BLaER1 (cell line): ENCODE measurements around the gene SLC37A1.

Experiments
- H3K27ac ChIP-seq: shearing (Covaris generic); formaldehyde crosslinking; 2 replicates; pipeline ENCODE4 v1.8.1; 2022
- H3K27me3 ChIP-seq: shearing (Covaris generic); formaldehyde crosslinking; 2 replicates; pipeline ENCODE4 v1.8.1; 2022
- H3K36me3 ChIP-seq: shearing (Covaris generic); formaldehyde crosslinking; 2 replicates; pipeline ENCODE4 v1.8.1; 2022
- H3K4me1 ChIP-seq: shearing (Covaris generic); formaldehyde crosslinking; 2 replicates; pipeline ENCODE4 v1.8.1; 2022
- H3K4me2 ChIP-seq: shearing (Covaris generic); formaldehyde crosslinking; 2 replicates; pipeline ENCODE4 v1.8.1; 2022
- H3K4me3 ChIP-seq: shearing (Covaris generic); formaldehyde crosslinking; 2 replicates; pipeline ENCODE4 v1.8.1; 2022
- H3K9ac ChIP-seq: shearing (Covaris generic); formaldehyde crosslinking; 2 replicates; pipeline ENCODE4 v1.8.1; 2022
- H3K9me3 ChIP-seq: shearing (Covaris generic); formaldehyde crosslinking; 2 replicates; pipeline ENCODE4 v1.8.1; 2022
- H4K20me1 ChIP-seq: shearing (Covaris generic); formaldehyde crosslinking; 2 replicates; pipeline ENCODE4 v1.8.1; 2022
- Cebpa-rat ChIP-seq: shearing (Covaris generic); IDR thresholded peaks from 2 replicates; pipeline ENCODE4 v1.8.1; 2022

Gene SLC37A1

GRCh38 chr21:42493109-42494060, 20.3 kb upstream of the SLC37A1 start:
- Histone ChIP-seq H3K9me3 (peaks cover 10% of the 10 kb centered on the region), H4K20me1 (no peaks in the 10 kb centered on the region), H3K4me3 (no peak overlapping the region), H3K4me2 (no peak overlapping the region), H3K27me3 (no peaks in the 10 kb centered on the region; the same call in 1 of the 2 replicates), H3K27ac (no peak overlapping the region), H3K4me1 (peaks cover 19% of the 10 kb centered on the region), H3K9ac (no peak overlapping the region), H3K36me3 (no peaks in the 10 kb centered on the region)
- TF ChIP-seq Cebpa-rat, result no peak

- Histone ChIP-seq H3K27ac (no peak overlapping the region), H3K36me3 (no peaks in the 10 kb centered on the region), H3K9me3 (no peaks in the 10 kb centered on the region), H3K9ac (no peak overlapping the region), H4K20me1 (no peaks in the 10 kb centered on the region), H3K4me1 (peaks cover 19% of the 10 kb centered on the region), H3K4me2 (no peak overlapping the region), H3K27me3 (no peaks in the 10 kb centered on the region; the same call in 1 of the 2 replicates), H3K4me3 (no peak overlapping the region)
- TF ChIP-seq Cebpa-rat, result no peak
Observed at GRCh38 chr21:42495027-42495426, 18.6 kb upstream of the SLC37A1 start.

- no peaks in the 10 kb centered on the region for H3K36me3 ChIP-seq
- H3K9ac ChIP-seq, result no peak overlapping the region
- no peaks in the 10 kb centered on the region for H4K20me1 ChIP-seq
- peak overlapping the region; percentile 98 for H3K4me2 ChIP-seq
- H3K4me3 ChIP-seq, result peak overlapping the region; percentile 74
- no peaks in the 10 kb centered on the region; the same call in 1 of the 2 replicates for H3K27me3 ChIP-seq
- H3K27ac ChIP-seq, result no peak overlapping the region
- TF ChIP-seq Cebpa-rat, result no peak
- peaks cover 19% of the 10 kb centered on the region for H3K4me1 ChIP-seq
- no peaks in the 10 kb centered on the region for H3K9me3 ChIP-seq
Observed at GRCh38 chr21:42495765-42496119, 17.9 kb upstream of the SLC37A1 start.

- no peaks in the 10 kb centered on the region for H3K36me3 ChIP-seq
- peak within 1 kb of the TSS; percentile 78 for H3K9ac ChIP-seq
- peak within 1 kb of the TSS; percentile 98 for H3K4me2 ChIP-seq
- H3K4me3 ChIP-seq, result peak within 1 kb of the TSS; percentile 74
- H3K9me3 ChIP-seq, result no peaks in the 10 kb centered on the region
- peak within 1 kb of the TSS; percentile 66; the same call in 1 of the 2 replicates for H3K27ac ChIP-seq
- no peaks in the 10 kb centered on the region; the same call in 1 of the 2 replicates for H3K27me3 ChIP-seq
- no peaks in the 10 kb centered on the region for H4K20me1 ChIP-seq
- TF ChIP-seq Cebpa-rat, result no peak
- H3K4me1 ChIP-seq, result peaks cover 19% of the 10 kb centered on the region
Observed at GRCh38 chr21:42496120-42496838, 17.4 kb upstream of the SLC37A1 start, which contains the start of gene RSPH1. Gene RSPH1, minus strand, starts transcription at chr21:42496224. Its CDS starts 38 bp downstream, at chr21:42496186.

GRCh38 chr21:42496839-42497202, 16.8 kb upstream of the SLC37A1 start:
- H3K9ac ChIP-seq, result peak overlapping the region; percentile 78
- no peaks in the 10 kb centered on the region; the same call in 1 of the 2 replicates for H3K27me3 ChIP-seq
- H4K20me1 ChIP-seq, result no peaks in the 10 kb centered on the region
- H3K4me1 ChIP-seq, result peaks cover 19% of the 10 kb centered on the region
- TF ChIP-seq Cebpa-rat, result no peak
- no peaks in the 10 kb centered on the region for H3K36me3 ChIP-seq
- H3K27ac ChIP-seq, result peak overlapping the region; percentile 66; the same call in 1 of the 2 replicates
- H3K9me3 ChIP-seq, result no peaks in the 10 kb centered on the region
- peak overlapping the region; percentile 98 for H3K4me2 ChIP-seq
- peak overlapping the region; percentile 74 for H3K4me3 ChIP-seq

- Histone ChIP-seq H3K27me3 (no peaks in the 10 kb centered on the region; the same call in 1 of the 2 replicates), H3K4me1 (peaks cover 13% of the 10 kb centered on the region), H3K27ac (no peak overlapping the region), H3K36me3 (no peaks in the 10 kb centered on the region), H4K20me1 (no peaks in the 10 kb centered on the region), H3K4me2 (no peak overlapping the region), H3K9ac (no peak overlapping the region), H3K9me3 (no peaks in the 10 kb centered on the region), H3K4me3 (no peak overlapping the region)
- TF ChIP-seq Cebpa-rat, result no peak
Observed at GRCh38 chr21:42498012-42498411, 15.6 kb upstream of the SLC37A1 start.

- H3K27me3 ChIP-seq, result no peaks in the 10 kb centered on the region
- TF ChIP-seq Cebpa-rat, result no peak
Observed at GRCh38 chr21:42499444-42500112, 14.1 kb upstream of the SLC37A1 start.

GRCh38 chr21:42500225-42500624, 13.4 kb upstream of the SLC37A1 start:
- Histone ChIP-seq H3K4me3 (no peak overlapping the region), H3K9me3 (no peaks in the 10 kb centered on the region), H3K27me3 (no peaks in the 10 kb centered on the region), H3K9ac (no peak overlapping the region), H4K20me1 (no peaks in the 10 kb centered on the region), H3K4me1 (peaks cover 35% of the 10 kb centered on the region), H3K4me2 (no peak overlapping the region), H3K36me3 (no peaks in the 10 kb centered on the region), H3K27ac (no peak overlapping the region)
- no peak for TF ChIP-seq Cebpa-rat

More at GRCh38 chr21:42499444-42500112, 14.1 kb upstream of the SLC37A1 start:
- Histone ChIP-seq H4K20me1 (no peaks in the 10 kb centered on the region), H3K27ac (no peak overlapping the region), H3K36me3 (no peaks in the 10 kb centered on the region), H3K4me3 (no peak overlapping the region), H3K4me1 (peaks cover 28% of the 10 kb centered on the region), H3K4me2 (no peak overlapping the region), H3K9ac (no peak overlapping the region), H3K9me3 (no peaks in the 10 kb centered on the region)

GRCh38 chr21:42500736-42501135, 12.9 kb upstream of the SLC37A1 start:
- no peak for TF ChIP-seq Cebpa-rat
- no peak overlapping the region for H3K27ac ChIP-seq

More at GRCh38 chr21:42500736-42501135, 12.9 kb upstream of the SLC37A1 start:
- Histone ChIP-seq H3K9ac (no peak overlapping the region), H3K4me1 (peaks cover 33% of the 10 kb centered on the region), H3K4me2 (no peak overlapping the region), H3K36me3 (no peaks in the 10 kb centered on the region), H3K4me3 (no peak overlapping the region), H4K20me1 (no peaks in the 10 kb centered on the region), H3K27me3 (no peaks in the 10 kb centered on the region), H3K9me3 (no peaks in the 10 kb centered on the region)
